HG03571 (cell line): ENCODE data around the gene YEATS4.
"Not testable (repeated sequence)": the region's sequence is repeated elsewhere in the genome, so short reads cannot be mapped to it uniquely, and the experiment has no call there.

Source experiments
- ATAC-seq: cut with Tn5 transposase; IDR thresholded peaks from one replicate; pipeline ENCODE4 v1.9.1; 2021; ENCODE audit not compliant: unreplicated experiment

The YEATS4 gene

DNA sequence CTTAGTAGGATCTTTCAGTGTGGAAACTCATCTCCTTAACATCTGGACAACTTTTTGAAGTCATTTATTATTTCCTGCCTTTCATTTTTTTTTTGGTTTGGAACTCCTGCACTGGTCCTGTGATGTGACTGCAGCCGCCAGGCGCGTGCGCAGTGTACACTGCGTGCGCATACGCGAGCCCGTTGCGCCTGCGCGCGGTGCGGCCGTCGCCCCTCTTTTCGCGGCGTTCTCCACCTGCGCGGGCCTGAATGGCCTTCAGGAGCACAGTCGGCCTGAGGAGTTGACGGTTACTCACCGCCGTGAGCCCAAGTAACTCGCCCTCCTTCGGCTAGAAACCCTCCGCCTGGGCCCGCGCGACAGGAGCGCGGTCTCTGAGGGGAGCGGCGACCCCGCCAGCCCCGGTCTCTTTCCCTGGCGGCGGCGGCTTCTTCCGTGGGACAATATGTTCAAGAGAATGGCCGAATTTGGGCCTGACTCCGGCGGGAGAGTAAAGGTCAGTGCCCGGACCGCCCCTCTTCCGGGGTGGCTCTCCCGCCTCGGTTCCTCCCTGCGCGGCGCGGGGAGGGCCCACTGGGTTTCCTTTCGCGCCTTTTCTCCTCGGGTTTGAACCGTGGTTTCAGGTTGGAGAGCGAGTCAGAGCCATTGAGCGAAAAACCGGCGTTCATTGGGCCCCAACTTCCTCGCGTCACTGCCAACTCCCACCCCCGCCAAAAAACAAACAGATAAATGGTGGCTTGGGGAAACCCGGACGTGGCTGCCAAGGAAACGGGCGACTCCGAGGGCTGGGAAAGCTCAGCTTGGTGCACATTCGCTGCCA lies at the start of gene YEATS4:
TSS of gene YEATS4 (plus strand) at position 213 of the 817 bp plus-strand sequence. CDS start at position 443, 230 bp downstream.
- peak; percentile 85 for ATAC-seq

DNA sequence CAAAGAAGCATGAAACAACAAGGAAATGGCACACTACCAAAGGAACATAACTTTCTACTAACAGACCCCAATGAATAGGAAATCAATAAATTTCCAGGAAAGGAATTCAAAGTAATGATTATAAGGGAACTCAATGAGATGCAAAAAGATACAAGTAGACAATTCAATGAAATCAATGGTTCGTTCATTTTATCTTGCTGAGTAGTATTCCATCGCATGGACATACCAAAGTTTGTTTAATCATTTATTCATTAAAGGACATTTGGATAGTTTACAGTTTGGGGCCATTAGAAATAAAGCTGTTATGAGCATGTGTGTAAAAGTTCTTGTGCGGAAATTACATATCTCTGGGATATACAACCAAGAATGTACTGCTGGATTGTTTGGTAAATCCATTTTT lies 46.3 kb upstream of the YEATS4 start:
- ATAC-seq, result no peak

DNA sequence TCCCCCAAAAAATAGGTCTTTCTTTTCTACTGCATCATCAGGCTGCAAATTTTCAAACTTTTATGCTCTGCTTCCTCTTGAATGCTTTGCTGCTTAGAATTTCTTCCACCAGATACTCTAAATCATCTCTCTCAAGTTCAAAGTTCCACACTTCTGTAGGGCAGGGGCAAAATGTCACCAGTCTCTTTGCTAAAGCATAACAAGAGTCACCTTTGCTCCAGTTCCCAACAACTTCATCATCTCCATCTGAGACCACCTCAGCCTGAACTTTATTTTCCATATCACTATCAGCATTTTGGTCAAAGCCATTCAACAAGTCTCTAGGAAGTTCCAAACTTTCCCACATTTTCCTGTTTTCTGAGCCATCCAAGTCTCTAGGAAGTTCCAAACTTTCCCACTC lies 42.8 kb upstream of the YEATS4 start:
- ATAC-seq, result not testable (repeated sequence)

DNA sequence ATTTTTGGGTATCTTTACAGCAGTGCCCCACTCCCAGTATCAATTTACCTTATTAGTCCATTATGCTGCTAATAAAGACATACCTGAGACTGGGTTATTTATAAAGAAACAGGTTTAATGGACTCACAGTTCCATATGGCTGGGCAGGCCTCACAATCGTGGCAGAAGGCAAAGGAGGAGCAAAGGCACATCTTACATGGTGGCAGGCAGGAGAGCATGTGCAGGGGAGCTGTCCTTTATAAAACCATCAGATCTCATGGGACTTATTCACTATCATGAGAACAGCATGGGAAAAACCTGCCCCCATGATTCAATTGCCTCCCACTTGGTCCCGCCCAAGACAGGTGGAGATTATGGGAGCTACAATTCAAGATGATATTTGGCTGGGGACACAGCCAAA lies 42.3 kb upstream of the YEATS4 start:
- ATAC-seq, result not testable (repeated sequence)

DNA sequence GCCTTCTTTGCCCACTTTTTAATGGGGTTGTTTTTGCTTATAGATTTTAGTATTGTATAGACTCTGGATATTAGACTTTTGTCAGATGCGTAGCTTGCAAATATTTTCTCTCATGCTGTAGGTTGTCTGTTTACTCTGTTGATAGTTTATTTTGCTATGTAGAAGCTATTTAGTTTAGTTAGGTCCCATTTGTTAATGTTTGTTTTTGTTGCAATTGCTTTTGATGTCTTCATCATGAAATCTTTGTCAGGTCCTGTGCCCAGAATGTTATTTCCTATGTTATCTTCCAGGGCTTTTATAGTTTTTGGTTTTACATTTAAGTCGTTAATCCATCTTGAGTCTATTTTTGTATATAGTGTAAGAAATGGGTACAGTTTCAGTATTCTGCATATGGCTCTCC lies 41.3 kb upstream of the YEATS4 start:
- ATAC-seq, result no peak

- no peak for ATAC-seq
These were observed 38.2 kb upstream of the YEATS4 start for GRCh38 chr12:69321351-69321750.

DNA sequence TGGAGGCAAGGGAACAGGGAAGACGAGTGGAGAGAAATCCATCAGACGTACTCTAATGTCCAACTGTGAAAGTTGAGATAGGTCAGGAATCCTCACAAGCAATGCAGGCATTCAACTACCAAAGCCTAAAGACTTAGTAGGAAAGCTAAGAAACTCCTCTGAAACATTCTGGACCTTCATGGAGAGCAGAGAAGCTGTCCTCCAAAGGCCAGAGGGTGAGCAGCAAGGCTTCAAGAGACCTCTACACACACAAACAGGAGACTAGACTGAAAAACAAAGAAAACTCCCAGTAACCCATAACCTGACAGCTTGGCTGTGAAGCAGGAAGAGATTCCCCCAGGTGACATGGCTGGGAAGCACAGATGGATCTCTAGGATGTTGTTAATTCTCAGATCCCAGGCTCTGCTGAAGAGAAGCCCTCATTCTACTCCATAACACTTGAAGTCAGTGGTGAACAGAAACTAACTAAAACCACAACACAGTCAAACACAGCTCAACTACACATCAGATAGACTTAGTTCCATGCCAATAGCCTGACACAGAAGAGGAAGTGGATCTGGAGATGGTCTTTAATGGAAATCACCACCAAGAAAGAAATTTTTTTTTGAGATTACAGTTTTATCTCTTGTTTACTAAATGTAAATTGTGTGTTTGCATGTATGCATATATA lies 34.6 kb upstream of the YEATS4 start:
- ATAC-seq, result peak; percentile 95

DNA sequence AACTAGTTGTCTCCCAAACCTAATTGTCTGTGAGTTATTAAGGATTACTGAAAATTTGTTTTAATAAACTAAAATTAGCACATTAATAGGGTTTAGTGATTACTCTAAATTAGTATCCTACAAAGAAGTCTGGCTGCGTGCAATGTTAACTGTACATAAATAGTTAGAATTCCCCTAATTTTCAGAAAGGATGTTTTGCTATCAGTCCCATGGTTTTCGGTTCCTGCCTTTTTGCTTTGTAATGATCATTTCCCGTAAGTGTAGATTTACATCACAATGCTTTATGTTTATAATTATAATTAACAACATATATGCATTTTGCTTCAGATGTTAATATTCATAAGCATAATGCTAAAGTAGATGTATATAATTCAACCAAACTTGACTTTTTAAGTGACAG lies 31.1 kb upstream of the YEATS4 start:
- no peak for ATAC-seq

DNA sequence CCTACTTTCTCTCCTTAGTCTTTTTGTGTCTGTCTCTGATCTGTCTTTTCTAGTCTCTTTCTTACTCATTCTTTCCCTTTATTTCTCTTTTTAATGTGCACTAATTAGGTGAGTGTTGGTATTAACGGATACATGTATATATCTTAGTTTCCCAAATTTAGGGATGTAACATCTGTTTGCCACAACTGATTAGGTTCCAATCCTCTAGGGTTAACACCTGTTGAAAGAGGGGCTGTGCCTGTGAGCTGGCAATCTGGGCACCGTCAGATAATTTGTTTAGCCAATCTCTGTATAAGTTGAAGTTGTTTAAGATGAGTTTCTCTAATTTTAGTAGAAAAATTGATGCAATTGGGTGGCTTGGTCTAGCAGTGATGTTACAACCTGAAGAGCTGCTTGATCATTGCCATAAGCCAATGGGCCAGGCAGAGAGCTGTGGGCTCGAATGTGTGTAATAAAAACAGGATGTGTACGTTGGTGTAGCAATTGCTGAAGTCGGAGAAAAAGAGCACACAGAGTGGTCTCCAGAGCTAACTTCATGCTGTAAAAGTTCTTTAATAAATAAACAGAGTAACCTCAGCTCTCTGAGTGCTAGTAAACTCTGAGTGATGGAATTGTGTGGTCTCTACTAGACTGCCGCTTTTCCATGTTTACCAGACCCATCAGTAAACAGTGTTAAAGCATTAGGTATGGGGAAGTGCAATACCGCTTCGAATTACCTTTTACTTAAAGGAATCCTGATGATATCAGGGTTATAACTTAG lies 29.7 kb upstream of the YEATS4 start:
- ATAC-seq, result no peak

DNA sequence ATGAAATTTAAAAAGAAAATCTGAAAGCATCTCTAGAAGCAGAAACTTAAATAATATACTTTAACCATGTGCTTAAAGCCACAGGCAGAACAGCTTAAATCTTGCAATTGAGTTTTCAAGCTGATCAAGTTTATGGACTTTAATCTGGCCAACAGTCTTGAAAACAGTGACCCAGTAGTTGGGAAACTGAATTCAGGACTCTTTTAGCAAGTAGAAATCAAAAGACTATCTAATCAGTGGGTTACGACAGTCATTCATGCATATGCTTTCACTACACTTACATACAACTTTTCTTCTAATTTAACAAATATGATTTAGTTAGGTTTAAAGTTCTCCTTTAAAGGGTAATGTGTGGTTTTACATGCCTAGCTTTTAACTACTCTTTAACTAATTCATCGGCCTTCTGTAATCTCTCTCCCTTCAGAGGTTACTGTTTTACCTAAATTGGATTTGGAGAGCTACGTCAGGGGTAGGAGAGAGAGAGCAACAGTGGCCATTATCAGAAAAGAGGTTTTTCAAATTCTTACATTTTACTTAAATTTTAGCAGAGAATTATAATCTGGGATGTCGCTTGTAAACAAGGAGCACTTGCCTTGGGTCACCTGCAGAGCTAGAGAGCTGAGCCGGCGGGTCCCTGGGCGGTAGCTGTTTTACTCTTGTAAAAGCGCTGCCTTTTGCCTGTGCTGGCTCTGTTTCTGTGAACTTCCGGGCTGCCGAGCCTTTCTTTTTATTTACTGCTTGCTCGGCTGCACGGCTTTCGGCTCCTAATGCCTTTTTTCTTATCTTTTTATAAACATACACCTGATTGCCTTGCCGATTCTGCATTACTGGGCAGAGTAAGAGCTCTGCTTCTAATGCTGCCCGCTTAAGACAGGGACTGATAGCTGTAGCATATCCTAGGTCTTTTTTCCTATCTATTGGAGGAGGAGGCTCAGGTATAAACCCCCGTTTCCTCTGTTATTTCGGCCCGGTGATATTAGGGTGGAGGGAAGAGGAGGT lies 28.8 kb upstream of the YEATS4 start:
- peak; percentile 81 for ATAC-seq

DNA sequence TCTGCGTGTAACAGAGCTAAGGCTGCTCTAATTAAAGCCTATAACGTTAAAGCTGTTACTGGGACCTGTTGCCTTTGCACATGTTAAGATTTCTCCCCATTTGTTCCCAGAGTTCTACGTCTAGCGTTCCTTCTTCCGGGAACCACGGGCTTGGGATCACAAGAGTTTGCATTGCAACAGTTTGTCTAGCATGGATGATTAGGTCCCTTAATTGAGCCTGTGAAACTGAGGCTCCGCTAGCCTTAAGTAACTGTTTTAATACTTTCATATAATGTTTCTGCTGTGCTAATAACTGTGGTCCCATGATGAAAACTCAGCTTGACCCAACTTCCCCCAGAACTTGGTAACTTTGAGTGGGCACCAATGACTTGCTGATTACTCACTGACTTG lies 28.0 kb upstream of the YEATS4 start:
- ATAC-seq, result no peak

DNA sequence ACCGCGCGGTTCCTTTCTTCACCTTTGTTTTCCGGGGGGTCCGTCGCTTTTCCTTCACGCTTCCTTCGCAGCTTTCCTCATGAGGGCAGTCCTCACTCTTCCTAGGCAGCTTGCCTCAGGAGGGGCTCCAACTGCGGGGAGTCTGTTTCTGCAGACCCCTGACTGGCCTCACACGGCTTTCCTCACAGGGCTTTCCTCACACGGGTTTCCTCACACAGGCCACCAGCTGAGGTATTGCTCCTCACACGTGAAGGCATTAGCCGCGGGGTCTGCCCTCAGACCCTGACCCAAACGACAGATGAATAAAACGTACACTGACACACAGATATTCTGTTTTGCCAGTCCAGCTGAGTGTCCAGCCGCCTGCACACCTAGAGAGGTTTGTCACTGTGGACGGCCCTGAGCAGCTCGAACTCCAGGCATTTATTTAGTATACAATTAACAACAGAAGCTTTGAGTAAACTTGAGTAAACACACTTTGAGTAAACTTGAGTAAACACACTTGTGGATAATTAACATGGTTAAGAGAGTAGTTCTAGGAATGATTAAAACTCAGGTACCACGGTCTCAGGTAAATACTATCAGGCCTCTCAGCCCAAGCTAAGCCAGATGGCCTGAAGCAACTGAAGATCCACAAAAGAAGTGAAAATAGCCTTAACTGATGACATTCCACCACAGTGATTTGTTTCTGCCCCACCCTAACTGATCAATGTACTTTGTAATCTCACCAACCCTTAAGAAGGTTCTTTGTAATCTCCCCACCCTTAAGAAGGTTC lies 27.4 kb upstream of the YEATS4 start:
- ATAC-seq, result no peak

DNA sequence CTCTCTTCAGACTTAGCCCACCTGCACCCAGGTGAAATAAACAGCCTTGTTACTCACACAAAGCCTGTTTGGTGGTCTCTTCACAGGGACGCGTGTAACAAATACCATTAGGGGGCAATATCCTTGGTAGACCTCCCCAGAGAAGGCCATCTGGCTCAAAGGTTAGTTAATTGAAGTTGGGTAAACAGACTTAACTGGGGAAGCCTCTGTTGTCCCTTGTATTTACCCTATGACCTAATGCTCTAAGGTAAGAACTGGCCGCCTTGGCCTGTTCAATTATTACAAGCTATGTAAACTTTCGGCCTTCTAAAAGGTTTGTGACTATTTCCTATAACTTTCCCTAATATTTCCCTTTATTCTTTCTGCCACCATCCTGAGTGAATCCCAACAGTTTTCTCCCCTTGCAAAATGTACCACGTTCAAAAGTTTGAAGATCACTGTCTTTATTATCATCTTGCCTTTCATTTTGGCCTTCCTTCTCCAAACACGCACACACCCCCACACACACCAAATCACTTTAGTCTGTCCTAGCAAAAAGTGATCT lies 26.7 kb upstream of the YEATS4 start:
- ATAC-seq, result no peak

- ATAC-seq, result no peak
These were observed 25.4 kb upstream of the YEATS4 start for GRCh38 chr12:69334158-69334557.

DNA sequence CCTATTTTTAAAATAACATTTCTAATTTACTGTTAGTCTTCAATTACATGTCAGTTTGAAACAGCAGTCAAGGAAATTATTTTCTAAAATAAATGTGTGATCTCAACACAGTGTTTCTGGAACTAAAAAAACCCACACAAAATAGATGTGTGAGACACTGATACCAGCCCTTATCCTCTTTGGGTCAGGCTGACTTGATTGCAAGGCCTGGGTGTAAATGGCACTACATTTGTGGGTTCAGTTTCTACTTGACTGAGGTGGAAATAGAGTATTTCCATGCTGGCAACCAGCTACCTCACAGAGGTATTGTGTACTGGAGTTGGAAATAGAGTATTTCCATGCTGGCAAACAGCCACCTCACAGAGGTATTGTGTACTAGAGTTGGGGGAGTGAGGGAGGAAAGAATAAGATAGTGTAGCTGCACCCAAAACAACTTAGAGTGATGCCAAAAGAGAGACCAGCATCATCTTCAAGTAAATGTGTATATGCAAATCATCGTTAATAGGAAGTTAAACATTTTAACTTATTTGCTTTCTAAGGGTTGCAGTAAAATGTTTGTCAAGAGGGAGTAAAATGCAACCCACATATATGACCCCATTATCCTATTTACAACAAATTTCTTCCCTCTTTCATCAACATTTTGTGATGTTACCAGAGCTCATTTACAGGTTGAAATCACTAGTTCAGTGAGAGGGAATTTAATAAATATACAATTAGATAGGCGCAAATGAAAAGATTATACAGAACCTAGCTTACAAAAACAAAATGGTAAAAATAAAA lies 22.0 kb upstream of the YEATS4 start:
- no peak for ATAC-seq

DNA sequence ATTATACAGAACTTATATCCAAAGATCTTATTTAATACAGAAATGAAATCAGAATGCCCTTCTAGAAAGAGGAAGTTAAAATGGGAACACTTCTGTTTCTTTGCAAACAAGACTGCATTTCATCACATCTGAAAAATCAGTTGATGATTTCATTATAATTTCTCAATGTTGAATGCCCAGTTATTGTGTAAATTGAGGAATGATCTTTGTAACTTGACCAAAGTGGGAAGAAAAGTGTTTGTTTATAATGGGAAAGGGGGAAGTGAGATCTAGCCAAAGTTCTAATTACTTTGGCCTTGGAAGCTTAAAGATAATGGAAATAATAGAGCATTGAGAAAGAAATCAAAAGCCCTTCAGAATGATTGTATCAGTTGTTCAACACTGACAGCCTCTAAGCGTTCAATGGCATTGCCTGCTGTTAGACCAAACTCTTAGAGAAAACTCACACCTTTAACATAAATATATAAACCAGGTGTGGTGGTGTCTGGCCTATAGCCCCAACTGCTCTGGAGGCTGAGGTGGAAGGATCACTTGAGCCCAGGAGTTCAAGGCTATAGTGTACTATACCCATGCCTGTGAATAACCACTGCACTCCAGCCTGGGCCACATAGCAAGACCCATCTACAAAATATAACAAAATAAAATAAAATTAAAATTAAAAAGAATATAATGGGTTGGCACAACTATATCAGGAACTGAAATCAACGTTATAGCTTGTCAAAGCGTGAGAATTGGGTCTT lies 21.3 kb upstream of the YEATS4 start:
- no peak for ATAC-seq

- no peak for ATAC-seq
These were observed 20.6 kb upstream of the YEATS4 start for GRCh38 chr12:69338936-69339335.

DNA sequence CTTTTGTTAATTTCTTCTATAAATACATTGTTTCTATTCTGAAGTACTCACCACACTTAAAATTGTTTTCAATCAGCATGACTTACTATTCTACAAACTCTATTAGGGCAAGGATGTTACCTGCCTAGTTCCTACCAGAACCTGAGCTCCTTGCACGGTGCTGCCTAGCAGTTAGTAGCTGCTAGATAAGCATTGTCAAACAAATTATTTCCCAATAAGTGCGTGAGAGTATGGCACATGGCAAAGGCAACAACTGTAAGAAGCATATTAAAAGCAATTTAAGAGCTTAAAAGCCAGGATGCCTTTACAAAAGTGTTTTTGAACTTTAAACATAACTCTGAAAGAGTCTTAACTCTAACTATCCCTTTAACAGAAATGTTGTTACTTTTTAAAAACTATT lies 19.5 kb upstream of the YEATS4 start:
- ATAC-seq, result no peak
